Measurements from ENCODE around the gene ZSCAN31. TPM values are rescaled to one million over a fixed set of nuclear protein-coding genes. Genes with fewer than 3 reads are reported as not detected.

The ZSCAN31 gene
- total RNA-seq, 1 donor from 2014 or later = 2.4 TPM

Other genes with a start within 250 kb of the ZSCAN31 start
- gene ZSCAN16, start 211.5 kb downstream of the ZSCAN31 start, total RNA-seq = 1.7 TPM
- 6.3 TPM for gene ZKSCAN8, start 194.3 kb downstream of the ZSCAN31 start, total RNA-seq
- 2.2 TPM for gene ZSCAN9, start 110.9 kb downstream of the ZSCAN31 start, total RNA-seq
- 2.6 TPM for gene ZKSCAN4, start 83.9 kb downstream of the ZSCAN31 start, total RNA-seq
- 0.45 TPM for gene NKAPL, start 76.9 kb downstream of the ZSCAN31 start, total RNA-seq
- 5.5 TPM for gene ZSCAN26, start 69.0 kb downstream of the ZSCAN31 start, total RNA-seq
- 1.0 TPM for gene PGBD1, start 54.6 kb downstream of the ZSCAN31 start, total RNA-seq
- 2.4 TPM for gene ZKSCAN3, start 13.8 kb upstream of the ZSCAN31 start, total RNA-seq
- 1.2 TPM for gene ZSCAN12, start 63.6 kb upstream of the ZSCAN31 start, total RNA-seq
- 0.40 TPM for gene ZSCAN23, start 107.3 kb upstream of the ZSCAN31 start, total RNA-seq
- not detected for gene GPX6, start 179.6 kb upstream of the ZSCAN31 start, total RNA-seq
- not detected for gene GPX5, start 189.7 kb upstream of the ZSCAN31 start, total RNA-seq